HG03342 (cell line): Measurements from ENCODE around the gene PMFBP1.
"Not testable (repeated sequence)": the region's sequence is repeated elsewhere in the genome, so short reads cannot be mapped to it uniquely, and the experiment has no call there.

Source experiments
- ATAC-seq: cut with Tn5 transposase; IDR thresholded peaks from one replicate; pipeline ENCODE4 v1.9.1; 2021; ENCODE audit warnings: mild to moderate bottlenecking, moderate library complexity; ENCODE audit not compliant: unreplicated experiment

The PMFBP1 gene

DNA sequence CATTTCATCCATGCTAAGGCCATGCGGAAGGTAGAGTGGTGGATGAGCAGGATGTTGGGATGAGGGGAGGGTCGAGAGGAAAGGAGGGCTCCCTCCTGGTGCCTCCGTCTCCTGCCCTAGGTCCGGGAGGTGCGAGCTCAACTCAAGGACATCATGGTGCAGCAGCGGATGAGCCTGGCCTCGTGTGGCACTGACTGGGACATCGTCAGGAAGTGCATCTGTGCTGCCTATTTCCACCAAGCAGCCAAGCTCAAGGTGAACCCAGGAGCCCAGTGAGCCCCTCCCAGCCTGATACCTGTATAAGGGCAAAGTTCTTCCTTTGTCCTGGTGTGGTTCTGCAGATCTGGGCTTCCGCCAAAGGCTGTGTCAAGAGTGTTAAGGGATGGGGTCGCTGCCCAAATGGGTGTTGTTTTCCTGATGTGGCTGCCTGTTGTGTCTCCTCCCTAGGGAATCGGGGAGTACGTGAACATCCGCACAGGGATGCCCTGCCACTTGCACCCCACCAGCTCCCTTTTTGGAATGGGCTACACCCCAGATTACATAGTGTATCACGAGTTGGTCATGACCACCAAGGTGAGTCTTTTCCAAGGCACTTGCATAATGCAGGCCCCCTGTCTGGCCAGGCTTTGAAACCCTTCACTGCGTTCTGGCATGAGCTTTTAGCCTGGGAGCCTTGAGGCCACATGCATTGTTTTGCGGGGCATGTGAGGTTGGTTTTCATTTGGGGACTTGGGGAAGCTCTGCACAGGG is 63.4 kb downstream of the PMFBP1 start:
- ATAC-seq = no peak

DNA sequence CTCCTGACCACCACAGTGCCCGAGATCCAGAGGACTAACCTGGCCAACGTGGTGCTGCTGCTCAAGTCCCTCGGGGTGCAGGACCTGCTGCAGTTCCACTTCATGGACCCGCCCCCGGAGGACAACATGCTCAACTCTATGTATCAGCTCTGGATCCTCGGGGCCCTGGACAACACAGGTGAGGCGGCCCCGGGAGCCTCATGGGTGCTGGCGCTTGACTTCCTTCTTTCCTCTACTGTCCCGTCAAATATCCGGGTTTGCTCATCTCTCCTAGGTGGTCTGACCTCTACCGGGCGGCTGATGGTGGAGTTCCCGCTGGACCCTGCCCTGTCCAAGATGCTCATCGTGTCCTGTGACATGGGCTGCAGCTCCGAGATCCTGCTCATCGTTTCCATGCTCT is 64.6 kb downstream of the PMFBP1 start:
- no peak for ATAC-seq

DNA sequence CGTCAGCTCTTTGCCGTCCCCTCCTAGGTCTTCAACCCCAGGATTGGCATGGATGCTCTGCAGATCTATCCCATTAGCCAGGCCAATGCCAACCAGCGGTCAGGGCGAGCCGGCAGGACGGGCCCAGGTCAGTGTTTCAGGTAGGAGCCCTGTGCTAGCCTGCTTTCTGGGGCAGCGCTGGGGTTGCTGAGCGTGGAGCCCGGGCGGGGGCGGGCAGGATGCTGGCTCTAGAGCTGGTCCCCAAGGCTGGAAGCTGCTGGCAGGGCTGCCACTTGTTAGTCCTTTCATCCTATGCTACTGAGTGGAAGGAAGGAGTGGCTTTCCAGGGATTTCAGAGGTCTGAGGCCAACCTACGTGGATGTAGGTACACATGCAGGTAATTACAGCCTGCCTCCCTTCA is 66.0 kb downstream of the PMFBP1 start:
- no peak for ATAC-seq

DNA sequence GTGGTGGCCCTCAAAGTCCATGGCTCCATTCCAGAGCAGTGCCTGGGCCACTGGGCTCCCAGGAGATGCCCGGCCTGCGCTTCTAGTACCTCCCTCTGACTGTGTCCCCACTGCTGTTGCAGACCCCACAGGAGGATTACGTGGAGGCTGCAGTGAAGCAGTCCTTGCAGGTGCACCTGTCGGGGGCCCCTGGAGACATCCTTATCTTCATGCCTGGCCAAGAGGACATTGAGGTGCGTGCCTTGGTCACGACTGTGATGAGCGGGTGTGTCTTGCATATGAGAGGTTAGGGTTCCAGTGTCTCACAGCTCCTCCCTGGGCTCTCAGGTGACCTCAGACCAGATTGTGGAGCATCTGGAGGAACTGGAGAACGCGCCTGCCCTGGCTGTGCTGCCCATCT is 67.0 kb downstream of the PMFBP1 start:
- ATAC-seq = no peak

DNA sequence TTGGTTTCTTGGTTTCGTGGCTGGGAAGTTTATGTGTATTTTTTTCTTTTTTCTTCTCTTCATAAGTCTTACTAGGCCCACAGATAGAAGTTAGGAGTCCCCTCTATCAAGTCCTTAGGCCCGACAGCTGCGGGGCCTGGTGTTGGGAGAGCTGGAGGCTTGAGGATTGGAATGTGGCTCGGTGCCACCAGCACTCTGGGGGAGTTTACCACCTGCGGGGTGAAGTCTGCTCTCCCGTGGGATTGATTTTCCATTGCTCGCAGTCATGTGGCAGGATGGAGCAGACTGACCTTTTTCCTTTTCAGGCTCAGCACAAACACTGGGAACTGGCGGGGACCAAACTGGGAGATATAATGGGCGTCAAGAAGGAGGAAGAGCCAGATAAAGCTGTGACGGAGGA is 70.8 kb downstream of the PMFBP1 start:
- no peak for ATAC-seq

DNA sequence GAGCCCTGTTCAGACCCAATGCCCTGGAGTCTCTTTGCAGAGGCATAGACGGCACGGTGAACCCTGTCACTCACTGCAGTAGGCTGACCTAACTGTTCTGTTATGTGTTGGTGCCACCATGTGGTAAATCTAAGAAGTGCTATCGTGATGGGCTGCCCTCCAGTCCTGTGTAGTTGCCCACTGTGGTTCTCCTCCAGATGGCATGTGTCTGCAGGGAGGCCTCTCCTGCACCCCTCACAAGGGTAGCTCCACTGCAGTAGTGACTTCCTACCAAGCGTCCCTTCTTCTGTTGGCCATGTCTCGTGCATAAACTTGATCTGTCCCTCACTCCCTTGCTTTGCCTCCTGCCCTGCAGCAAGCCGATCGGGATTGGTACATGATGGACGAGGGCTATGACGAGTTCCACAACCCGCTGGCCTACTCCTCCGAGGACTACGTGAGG is 72.6 kb downstream of the PMFBP1 start:
- peak; percentile 75 for ATAC-seq

DNA sequence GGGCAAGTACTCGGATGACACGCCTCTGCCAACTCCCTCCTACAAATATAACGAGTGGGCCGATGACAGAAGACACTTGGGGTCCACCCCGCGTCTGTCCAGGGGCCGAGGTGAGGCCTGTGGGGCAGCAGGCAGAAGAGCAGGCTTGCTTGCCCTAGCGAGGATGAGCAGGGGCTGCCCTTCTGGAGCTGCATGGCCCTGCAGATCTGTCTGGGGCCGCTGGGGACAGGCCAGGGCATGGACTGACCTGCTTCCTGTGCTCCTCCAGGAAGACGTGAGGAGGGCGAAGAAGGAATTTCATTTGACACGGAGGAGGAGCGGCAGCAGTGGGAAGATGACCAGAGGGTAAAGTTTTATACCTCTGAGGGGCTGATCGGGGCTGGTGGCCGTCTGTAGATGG is 73.0 kb downstream of the PMFBP1 start:
- ATAC-seq = no peak

DNA sequence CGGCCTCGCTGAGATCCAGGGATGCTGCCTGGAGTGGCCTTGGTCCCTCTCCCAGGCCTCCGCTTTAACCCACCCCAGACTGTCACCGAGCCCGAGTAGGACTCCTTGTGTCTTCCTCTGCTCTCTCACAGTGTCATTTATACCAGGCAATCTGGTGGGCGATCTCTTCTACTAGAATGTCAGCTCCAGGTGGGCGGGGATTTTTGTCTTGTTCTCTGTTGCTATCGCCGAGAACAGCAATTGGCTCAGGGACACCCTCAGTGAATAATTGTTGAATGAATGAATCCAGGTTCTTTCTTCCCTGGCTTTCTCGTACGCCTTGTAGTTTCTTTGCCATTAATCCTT is 77.7 kb downstream of the PMFBP1 start:
- ATAC-seq = no peak

DNA sequence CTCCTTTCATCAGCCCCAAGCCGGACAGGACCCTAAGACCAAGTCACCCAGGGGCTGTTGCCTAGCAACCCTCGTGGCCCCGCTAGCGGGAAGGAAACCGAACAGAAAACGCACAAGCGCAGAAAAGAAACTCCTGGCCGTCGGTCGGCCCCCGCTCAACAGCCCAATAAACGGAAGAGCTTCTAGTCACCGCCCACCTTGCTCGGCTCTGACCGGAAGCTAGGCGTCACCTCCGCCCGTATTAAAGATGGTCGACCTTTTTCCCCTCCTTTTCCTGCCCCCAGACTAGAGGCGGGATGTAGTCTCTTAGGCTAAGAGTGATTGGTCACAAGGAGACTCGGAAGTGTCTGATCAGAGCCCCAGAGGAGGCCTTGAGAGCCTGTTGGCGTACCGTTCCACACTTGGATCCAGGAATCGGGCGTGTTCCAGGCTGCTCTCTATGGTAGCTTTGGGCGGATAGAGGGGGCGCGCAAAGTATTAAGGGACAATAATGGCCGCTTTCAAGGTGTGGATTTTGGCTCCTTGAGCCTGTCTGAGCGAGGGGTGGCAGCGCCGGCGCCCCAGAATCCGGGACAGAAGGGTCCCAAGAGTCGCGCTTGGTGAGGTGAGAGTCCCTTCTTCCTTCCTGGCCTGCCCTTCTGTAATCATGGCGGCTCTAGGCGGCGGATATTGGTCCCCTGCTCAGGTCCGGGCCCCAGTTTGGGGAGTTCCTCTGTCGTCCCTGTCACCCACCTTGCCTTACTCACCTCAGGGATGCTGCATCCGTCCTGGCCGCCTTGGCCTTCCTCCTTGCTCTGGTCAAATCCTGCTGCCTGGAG is 78.3 kb downstream of the PMFBP1 start, which contains the start of the genes DHX38 and TXNL4B:
TSS of gene DHX38 (plus strand) at position 400 of the 818 bp plus-strand sequence. CDS start 2,311 bp downstream, outside the sequence.
TSS of gene TXNL4B (minus strand) at position 173 of the 818 bp plus-strand sequence. CDS start 2,871 bp downstream, outside the sequence.
- ATAC-seq = peak; percentile 95

DNA sequence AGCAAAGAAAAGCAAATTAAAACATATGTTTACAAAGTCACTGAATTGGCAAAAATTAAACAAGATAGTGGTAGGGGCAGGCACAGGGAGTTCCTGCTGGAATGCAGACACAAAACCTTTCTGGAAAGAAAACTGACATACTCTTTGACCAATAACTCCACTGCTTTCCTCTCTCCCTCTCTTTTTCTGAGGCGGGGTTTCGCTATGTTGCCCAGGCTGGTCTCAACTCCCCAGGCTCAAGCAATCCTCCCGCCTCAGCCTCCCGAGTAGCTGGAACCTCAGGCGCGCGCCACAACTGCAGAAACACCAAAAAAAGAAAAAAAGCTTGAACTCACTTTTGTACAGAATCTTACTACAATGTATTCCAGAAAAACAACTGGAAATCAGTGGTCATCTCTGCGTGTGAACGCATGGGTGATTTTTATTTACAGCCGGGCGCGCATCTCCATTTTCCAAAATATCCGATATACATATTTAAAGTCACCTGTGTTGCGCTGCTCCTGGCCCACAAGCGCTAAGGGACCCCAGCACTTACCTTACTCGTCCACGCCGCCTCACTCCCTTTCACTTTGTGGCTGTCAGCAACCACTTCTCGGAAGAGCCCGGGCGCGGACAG is 79.0 kb downstream of the PMFBP1 start:
- no peak for ATAC-seq

DNA sequence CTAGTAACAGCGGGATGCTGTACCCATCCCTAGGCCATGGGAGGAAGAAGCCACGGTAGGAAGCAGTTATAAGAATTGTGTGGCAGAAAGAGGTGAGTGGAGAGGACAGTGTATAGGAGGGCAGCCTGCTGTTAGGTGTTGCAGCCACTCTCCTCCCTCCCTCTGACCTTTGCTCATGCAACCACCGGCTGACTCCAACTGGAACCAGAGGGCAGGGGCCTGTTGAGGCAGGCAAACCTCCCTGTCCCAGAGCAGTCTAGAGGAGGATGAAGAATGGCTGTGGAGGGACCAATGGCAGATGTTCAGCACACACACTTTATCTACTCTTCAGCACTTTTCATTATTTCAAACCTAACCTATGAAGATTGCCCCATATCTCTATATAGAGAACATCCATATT is 80.7 kb downstream of the PMFBP1 start:
- no peak for ATAC-seq

DNA sequence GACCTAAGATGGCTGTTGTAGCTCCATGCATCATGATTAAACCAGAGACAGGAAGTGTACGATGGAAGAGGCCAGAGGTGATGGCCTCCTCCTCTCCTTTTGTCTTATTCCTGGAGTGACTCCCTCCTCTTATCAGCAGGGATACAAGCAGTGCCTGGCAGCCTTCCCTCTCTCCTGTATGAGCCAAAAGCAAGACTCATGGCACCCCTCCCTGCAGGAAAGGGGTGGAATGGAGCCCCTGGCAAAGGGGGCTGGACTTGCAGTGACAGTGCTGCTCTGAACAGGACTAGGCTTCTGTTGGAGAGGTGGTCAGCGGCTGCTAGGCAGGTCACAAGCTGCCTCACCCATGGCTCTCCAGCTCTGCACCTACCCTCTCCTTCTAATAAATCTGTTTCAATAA is 87.0 kb downstream of the PMFBP1 start:
- ATAC-seq = no peak

DNA sequence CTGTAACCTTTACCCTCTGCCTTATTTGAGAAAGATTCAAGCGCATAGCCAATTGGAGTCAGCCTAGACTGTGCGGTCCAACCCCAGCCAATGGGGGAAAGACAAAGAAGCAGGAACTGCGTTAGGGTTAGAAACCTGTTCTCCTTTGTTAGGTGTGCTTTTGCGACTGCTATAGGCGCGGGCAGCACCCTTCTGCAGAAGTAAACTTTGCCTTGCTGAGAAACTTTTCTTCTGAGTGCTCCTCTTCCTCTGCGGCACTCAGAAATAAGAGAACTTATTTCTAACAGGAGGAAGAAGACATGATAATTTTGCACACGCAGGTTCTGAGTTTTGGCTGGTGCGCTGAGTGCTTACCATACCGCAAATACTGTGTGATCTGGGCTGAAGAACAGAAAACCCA is 87.5 kb downstream of the PMFBP1 start:
- ATAC-seq = no peak

DNA sequence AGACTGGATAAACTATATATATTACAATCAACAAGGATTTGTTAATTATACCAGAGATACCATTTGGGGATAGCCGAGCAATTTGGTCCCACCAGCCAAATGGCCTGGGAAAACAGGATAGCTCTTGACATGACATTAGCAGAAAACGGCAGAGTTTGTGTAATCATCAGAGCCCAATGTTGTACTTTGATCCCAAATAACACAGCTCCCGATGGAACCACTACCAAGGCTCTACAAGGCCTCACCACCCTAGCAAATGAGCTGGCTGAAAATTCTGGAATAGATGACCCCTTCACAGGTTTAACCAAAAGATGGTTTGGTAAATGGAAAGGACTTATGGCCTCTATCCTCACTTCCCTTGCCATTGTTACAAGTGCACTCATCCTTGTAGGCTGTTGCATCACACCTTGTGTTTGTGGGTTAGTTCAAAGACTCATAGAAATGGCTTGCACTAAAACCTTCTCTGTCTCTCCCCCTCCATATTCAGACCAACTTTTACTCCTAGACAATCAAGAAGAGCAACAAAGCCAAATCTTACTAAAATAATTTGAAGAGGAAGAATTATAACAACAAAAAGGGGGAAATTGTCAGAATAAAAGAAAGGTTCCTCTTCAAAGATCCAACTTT is 88.1 kb downstream of the PMFBP1 start:
- ATAC-seq = no peak

DNA sequence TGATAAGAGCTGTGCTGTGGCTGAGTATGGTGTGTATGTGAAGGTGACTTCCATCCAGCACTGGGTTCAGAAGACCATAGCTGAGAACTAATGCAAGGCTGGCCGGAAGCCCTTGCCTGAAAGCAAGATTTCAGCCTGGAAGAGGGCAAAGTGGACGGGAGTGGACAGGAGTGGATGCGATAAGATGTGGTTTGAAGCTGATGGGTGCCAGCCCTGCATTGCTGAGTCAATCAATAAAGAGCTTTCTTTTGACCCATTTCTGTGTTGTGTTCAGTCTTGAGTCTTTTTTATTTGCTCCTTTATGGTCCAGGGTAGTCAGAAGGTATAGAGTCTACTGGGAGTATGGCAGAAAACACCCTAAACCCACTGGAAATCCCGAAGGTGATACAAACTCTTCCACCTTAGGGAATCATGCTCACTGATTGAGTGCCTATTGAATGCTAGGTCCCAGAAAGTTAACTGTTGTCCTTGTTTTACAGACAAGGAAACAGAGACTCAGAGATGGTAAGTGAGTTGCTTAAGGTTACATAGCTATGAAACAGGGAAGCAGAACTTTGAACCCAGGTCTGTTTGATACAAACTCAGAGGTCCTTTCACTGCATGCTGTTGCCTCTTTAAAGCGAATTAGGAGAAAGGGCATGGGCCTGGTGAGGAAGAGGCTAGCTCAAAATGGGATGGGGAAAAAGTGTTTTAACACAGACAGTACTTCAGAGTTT is 94.8 kb downstream of the PMFBP1 start:
- ATAC-seq = not testable (repeated sequence)

DNA sequence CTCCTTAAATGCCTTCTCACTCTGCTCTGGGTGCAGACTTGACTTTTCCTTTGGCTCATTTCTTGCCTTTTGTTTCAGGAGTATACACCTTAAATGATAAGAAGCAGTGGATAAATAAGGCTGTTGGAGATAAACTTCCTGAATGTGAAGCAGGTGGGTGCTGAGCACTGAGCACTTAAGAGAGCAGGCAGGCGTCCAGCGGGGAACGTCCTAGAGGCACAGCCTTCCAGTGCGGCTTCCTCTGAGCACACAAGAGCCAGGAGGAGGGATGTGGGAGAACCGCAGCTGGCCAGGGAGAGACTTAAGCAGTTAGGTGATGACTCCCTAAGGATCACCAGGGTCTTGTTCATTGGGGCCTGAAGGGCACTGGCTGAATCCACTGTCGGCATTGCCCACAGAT is 96.9 kb downstream of the PMFBP1 start:
- not testable (repeated sequence) for ATAC-seq

DNA sequence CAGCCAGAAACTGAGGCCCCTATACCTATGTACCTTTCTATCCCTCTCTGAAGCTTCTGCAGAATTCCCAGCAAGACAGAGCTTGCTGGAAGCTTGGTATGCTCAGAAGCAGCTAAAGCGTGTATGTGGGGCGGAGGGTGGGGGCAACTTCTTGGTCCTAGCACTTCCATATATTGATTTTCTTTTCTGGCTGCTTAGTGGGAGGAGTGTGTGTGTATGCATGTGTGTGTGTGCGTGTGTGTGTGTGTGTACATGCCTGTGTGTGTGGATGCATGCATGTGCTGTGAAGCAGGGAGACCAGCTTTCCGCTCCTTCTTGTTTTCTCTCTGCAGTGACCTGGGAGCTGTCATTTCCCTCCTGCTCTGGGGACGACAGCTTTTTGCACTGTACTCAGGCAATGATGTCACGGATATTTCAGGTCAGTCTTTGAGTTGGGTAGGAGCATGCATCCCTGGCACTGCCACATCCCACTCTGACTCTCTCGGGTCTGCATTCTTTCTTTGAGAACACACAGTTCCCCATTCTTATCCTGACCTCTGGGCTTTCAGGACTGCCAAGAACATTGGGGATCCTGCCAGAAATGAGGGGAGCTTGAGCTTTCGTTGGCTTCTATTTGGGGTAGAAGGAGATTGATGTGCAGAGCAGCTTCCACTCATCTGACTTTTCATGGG is 98.3 kb downstream of the PMFBP1 start:
- ATAC-seq = no peak

DNA sequence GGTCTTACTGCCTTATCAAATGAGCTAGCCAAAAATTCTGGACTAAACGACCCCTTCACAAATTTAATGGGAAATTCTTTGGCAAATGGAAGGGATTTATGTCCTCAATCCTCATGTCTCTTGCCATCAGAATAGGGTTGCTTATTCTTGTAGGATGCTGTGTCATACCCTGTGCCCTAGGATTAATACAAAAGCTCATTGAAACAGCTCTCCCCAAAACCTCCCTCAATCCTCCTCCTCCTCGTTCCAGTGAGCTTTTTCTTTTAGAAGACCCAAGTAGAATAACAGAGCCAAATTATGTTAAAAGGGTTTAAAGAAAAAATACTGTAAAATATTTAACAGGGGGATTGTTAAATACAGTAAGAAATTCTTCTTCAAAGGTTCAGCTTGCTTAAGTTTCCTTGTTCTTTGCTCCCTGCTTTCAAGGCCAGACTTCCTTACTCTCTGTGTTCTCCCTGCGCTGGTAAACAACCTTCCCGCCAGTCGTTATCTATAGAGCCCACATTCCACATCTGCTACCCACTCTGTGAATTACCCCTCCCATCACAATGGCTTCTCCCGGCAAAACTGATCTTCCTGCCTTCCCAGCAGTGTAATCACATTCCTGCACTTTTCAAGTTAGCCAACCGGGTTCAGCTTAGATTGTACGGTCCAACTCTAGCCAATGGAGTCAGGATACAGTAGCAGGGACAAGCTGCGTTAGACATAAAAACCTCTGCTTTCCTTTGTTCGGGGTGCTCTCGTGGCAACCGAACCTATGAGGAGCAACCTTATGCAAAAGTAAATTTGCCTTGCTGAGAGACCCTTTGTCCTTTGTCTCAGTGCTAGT is 99.2 kb downstream of the PMFBP1 start:
- no peak for ATAC-seq
